Uterus (tissue), 2 donors: Measurements from ENCODE around the gene HDHD2.

Experiments
- POLR2A ChIP-seq, 2 donors: fragments of 450-650 bp; IDR thresholded peaks; one replicate each; pipeline ENCODE4 v1.6.1; 2016; ENCODE audit warnings: antibody characterized with exemption in 2 of 2, mild to moderate bottlenecking in 1 of 2, moderate library complexity in 1 of 2
- TF ChIP-seq, protein P1 (sequence below), 4 experiments: fragments of 200-600 bp in 2 of 4; fragments of 450-650 bp in 2 of 4; sonication (generic) in 2 of 4; IDR thresholded peaks; one replicate each; pipeline ENCODE4 v1.5.1; 2016 to 2019; ENCODE audit warnings: antibody characterized with exemption in 4 of 4, mild to moderate bottlenecking in 2 of 4, moderate library complexity in 1 of 4

GRCh38 chr18:47062471-47062870, 87.8 kb downstream of the HDHD2 start:
- TF ChIP-seq, protein P1, sequence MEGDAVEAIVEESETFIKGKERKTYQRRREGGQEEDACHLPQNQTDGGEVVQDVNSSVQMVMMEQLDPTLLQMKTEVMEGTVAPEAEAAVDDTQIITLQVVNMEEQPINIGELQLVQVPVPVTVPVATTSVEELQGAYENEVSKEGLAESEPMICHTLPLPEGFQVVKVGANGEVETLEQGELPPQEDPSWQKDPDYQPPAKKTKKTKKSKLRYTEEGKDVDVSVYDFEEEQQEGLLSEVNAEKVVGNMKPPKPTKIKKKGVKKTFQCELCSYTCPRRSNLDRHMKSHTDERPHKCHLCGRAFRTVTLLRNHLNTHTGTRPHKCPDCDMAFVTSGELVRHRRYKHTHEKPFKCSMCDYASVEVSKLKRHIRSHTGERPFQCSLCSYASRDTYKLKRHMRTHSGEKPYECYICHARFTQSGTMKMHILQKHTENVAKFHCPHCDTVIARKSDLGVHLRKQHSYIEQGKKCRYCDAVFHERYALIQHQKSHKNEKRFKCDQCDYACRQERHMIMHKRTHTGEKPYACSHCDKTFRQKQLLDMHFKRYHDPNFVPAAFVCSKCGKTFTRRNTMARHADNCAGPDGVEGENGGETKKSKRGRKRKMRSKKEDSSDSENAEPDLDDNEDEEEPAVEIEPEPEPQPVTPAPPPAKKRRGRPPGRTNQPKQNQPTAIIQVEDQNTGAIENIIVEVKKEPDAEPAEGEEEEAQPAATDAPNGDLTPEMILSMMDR (IDR thresholded peaks at IDR 0.05), result no peak
- TF ChIP-seq POLR2A (IDR thresholded peaks at IDR 0.05), result no peak
